HL-60/S4 treated with retinoic acid at 250 ng/mL for 4 days and 3 days (cell line): Measurements from ENCODE around the gene DHX34.
"Not testable (repeated sequence)": the region's sequence is repeated elsewhere in the genome, so short reads cannot be mapped to it uniquely, and the experiment has no call there.

Source experiments
- in situ Hi-C: fragments of 300-500 bp; cut with MboI; formaldehyde crosslinking; loops from 2 replicates; pipeline ENCODE4 v1.7.0; 2022; ENCODE audit warnings: low sequenced_read_pairs

The DHX34 gene

GRCh38 chr19:47365455-47365854 lies 16.3 kb downstream of the DHX34 start:
- in situ Hi-C loops = not testable (repeated sequence)

DNA sequence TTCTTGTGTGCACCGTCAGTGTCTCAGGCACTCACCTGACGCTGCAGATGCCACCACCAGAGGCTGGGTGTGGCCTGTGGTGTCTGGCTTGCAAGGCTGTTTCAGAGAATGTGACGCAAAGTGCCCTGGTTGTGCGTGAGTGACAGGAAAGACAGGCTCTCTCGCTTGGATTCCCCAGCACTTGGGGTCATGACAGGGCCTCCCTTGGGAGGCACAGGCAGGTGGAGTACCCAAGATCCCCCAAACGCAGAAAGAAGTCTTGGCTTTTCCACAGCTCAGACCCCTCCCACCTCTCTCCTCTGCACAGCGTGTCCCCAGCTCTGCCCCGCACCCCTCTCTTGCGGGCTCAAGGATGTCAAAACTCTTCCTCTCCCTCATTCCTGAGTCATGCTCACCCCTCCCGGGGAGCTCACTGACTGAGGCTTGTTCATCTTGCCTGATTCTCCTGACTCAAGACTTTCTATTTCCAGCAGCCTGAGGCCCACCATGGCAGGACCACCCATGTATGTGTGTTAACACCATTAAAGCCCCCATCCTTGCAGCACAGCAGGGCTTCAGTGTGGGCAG lies 21.0 kb downstream of the DHX34 start:
- in situ Hi-C loops = no loop called here

GRCh38 chr19:47371261-47371660 lies 22.1 kb downstream of the DHX34 start:
- in situ Hi-C loops = no loop called here

GRCh38 chr19:47372603-47373002 lies 23.5 kb downstream of the DHX34 start:
- in situ Hi-C loops = no loop called here

DNA sequence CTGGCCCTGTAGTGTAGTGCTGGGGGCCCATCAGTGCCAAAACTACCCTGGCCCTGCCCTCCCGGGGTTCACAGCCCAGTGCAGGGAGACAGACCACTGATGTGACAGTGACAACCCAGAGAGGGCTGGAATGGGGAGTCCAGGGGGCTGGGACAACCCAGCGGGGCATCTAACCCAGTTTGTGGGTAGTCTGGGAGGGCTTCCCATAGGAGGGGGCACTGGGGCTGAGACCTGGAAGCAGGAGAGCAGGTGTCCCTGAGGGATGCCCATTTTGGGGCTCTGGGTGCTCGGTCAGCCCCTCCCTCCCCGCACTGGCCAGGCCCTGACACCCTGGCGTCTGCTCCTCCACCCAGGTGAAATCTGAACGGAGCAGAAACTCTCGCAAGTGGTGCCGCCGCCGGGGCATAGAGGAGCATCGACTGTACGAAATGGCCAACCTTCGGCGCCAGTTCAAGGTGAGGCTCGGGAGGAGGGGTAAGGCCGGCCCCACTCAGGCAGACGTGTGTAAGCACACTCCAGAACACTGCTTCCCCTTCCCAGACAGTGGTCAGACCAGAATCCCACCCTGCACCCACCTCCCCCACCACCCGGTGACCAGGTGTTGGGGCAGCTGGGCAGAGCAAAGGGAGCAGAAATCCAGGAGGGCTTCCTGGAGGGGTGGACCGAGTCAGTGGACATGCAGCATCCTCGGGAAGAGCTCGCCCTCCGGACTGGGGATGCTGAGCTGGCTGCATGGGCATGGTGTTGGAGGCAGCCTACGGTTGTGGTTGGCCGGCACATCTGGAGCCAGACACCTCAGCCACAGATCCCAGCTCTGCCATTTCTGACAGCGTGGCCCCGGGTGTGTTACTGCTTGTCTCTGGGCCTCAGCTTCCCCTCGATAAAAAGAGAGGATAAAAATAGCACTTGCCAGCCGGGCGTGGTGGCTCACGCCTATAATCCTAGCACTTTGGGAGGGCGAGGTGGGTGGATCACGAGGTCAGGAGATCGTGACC lies 24.4 kb downstream of the DHX34 start:
- in situ Hi-C loops = no loop called here

GRCh38 chr19:47374876-47375693 lies 26.0 kb downstream of the DHX34 start:
- in situ Hi-C loops = no loop called here

GRCh38 chr19:47375694-47376588 lies 26.8 kb downstream of the DHX34 start:
- in situ Hi-C loops = no loop called here

DNA sequence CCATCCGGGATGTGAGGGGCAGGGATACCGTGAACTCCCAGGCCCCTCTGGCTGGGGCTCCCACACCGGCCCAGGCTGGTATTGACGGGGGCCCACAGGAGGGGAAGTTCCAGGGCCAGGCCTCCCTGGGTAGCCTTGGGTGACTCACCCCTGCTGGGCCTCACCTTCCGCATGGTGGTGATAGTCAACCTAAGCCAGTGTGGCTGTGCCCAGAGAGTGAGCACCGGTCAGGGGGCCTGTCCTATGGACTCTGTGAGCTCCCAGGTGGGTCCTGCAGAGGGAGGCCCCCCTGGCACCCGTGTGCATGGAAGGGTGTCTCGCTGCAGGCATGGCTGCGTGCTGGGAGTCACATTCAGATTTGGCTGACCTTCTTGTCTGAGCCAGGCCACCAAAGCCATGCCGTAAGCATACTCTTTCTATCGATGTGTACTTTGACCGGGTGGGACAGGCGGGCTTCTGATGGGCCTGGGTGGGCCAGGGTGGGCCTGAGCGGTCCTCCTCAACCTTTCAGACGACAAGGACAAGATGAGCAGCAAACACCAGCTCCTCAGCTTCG lies 27.6 kb downstream of the DHX34 start:
- in situ Hi-C loops = no loop called here

DNA sequence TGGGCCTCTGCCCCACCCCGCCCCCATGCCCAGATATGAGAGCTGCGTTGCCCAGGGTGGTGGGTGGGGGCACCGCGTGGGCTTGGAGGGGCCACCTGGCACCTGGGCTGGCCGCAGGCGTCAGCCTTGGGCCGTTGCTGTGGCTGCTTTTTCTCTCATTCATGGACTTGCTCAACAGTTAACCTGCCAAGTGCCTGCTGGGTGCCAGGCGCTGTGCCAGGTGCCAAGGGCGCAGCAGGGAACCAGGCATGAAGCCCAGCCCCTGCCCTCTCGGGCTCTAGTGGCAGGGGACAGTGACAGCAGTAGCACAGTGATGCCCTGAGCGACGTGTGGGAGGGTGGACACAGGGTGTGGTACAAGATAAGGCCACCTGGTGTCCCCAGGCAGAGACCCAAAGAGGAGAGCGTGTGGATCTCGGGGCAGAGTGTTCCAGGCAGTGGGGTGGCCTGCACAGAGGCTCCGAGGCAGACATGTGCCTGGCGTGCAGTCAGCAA lies 28.1 kb downstream of the DHX34 start:
- in situ Hi-C loops = no loop called here

- in situ Hi-C loops = no loop called here
Measured at GRCh38 chr19:47377801-47378200, 28.7 kb downstream of the DHX34 start.

- in situ Hi-C loops = no loop called here
Measured at GRCh38 chr19:47378246-47378645, 29.1 kb downstream of the DHX34 start.

- in situ Hi-C loops = no loop called here
Measured at GRCh38 chr19:47379381-47379938, 30.3 kb downstream of the DHX34 start.

DNA sequence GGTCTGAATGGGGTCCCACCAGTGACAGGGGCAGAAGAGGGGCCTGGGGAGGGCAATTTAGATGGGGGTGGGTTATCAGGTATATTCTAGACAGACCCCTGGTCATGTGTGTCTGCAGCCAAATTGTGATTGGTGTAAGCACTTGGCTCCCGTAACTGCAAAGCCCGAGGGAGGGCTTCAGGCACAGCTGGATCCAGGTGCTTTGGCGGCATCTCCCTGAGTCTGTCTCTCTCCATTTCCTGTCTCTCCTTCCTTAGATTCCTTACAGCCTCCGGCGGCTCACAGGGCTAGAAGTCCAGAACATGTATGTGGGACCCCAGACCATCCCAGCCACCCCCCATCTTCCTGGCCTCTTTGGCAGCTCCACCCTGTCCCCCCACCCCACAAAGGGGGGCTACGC lies 31.4 kb downstream of the DHX34 start:
- in situ Hi-C loops = no loop called here

- in situ Hi-C loops = no loop called here
Measured at GRCh38 chr19:47381121-47381520, 32.0 kb downstream of the DHX34 start.

GRCh38 chr19:47381653-47382279 lies 32.7 kb downstream of the DHX34 start:
- in situ Hi-C loops = no loop called here

DNA sequence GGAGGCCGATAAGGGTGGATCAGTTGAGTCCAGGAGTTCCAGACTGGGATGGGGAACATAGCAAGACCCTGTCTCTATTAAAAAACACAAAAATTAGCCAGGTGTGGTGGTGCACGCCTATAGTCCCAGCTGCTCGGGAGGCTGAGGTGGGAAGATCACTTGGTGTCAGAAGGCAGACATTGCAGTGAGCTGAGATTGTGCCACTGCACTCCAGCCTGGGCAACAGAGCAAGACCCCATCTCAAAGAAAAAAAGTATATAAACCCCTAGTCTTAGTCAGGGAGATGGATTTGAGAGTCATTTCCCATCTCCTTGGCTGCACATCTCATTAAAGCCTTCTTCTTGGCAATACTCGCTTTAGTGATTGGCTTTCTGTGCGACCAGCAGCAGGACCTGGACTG lies 34.8 kb downstream of the DHX34 start:
- in situ Hi-C loops = not testable (repeated sequence)

GRCh38 chr19:47384533-47384932 lies 35.4 kb downstream of the DHX34 start:
- in situ Hi-C loops = not testable (repeated sequence)

DNA sequence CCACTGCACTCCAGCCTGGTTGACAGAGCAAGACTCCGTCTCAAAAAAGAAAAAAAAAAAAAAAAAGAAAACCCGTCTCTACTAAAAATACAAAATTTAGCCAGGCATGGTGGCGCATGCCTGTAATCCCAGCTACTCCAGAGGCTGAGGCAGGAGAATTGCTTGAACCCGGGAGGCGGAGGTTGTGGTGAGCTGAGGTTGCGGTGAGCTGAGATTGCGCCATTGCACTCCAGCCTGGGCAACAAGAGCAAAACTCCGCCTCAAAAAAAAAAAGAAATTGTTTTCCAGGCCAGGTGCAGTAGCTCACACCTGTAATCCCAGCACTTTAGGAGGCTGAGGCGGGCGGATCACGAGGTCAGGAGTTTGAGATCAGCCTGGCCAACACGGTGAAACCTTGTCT lies 37.5 kb downstream of the DHX34 start:
- in situ Hi-C loops = not testable (repeated sequence)

GRCh38 chr19:47387623-47388022 lies 38.5 kb downstream of the DHX34 start:
- in situ Hi-C loops = not testable (repeated sequence)
